ENCODE measurements around the gene SP2. TPM values are rescaled to one million over a fixed set of nuclear protein-coding genes. Genes with fewer than 3 reads are reported as not detected.

The SP2 gene
- total and polyA plus RNA-seq, 2 of the 13 experiments (the other 11 are each of a cell fraction or from before 2014, with no cell fraction given), result 1.4 to 4.8 TPM

GRCh38 chr17:47970725-47971499, 74.9 kb downstream of the SP2 start, which contains the start of gene CDK5RAP3 (continued):
- peak; percentile 74 for TF ChIP-seq CREM (IDR thresholded peaks at IDR 0.05)
- TF ChIP-seq CREM (CRISPR knock-in tag; IDR thresholded peaks at IDR 0.05), result no peak
- TF ChIP-seq ZBTB20 (CRISPR knock-in tag; IDR thresholded peaks at IDR 0.05; ENCODE audit: borderline replicate concordance, low read depth), result peak; percentile 93
- TF ChIP-seq ZSCAN31 (CRISPR knock-in tag; IDR thresholded peaks at IDR 0.05; ENCODE audit: low read depth), result peak; percentile 98
- TF ChIP-seq ZBTB7A (CRISPR knock-in tag; IDR thresholded peaks at IDR 0.05), result peak; percentile 98
- TF ChIP-seq ELF1 (CRISPR knock-in tag; IDR thresholded peaks at IDR 0.05), result peak; percentile 97
- peak; percentile 94; the same call in 1 of the 2 replicates for TF ChIP-seq ZIK1 (CRISPR knock-in tag; IDR thresholded peaks at IDR 0.05; ENCODE audit: borderline replicate concordance, low read depth)
- TF ChIP-seq NFIB (CRISPR knock-in tag; IDR thresholded peaks at IDR 0.05; ENCODE audit: borderline replicate concordance), result no peak; the same call in 1 of the 2 replicates
- TF ChIP-seq ZNF674 (CRISPR knock-in tag; IDR thresholded peaks at IDR 0.05; ENCODE audit: low read depth), result peak; percentile 95; the same call in 1 of the 2 replicates
- peak; percentile 77 for TF ChIP-seq HNRNPLL (IDR thresholded peaks at IDR 0.05; ENCODE audit: low read depth, low read length, poor library complexity, severe bottlenecking)
- TF ChIP-seq ZNF776 (CRISPR knock-in tag; IDR thresholded peaks at IDR 0.05), result peak; percentile 91
- TF ChIP-seq NR3C1 (CRISPR knock-in tag; IDR thresholded peaks at IDR 0.05), result no peak
- no peak; the same call in 1 of the 2 replicates for TF ChIP-seq HHEX (CRISPR knock-in tag; IDR thresholded peaks at IDR 0.05)
- TF ChIP-seq GLI4 (CRISPR knock-in tag; IDR thresholded peaks at IDR 0.05; ENCODE audit: borderline replicate concordance), result peak; percentile 98
- TF ChIP-seq ZNF484 (CRISPR knock-in tag; IDR thresholded peaks at IDR 0.05; ENCODE audit: borderline replicate concordance, low read depth), result 0 out of 2 replicates have a peak, but pooled peaks have one; percentile 57
- TF ChIP-seq ATF2 (CRISPR knock-in tag; IDR thresholded peaks at IDR 0.05), result peak; percentile 69
- TF ChIP-seq NONO (IDR thresholded peaks at IDR 0.05), result no peak
- TF ChIP-seq NONO (CRISPR knock-in tag; conservative IDR thresholded peaks at IDR 0.05), result peak; percentile 95
- TF ChIP-seq ATF1 (CRISPR knock-in tag; IDR thresholded peaks at IDR 0.05), result peak; percentile 82
- peak; percentile 81; the same call in 1 of the 2 replicates for TF ChIP-seq ZBTB1 (CRISPR knock-in tag; IDR thresholded peaks at IDR 0.05; ENCODE audit: borderline replicate concordance)
- 0 out of 2 replicates have a peak, but pooled peaks have one; percentile 65 for TF ChIP-seq ZNF550 (CRISPR knock-in tag; IDR thresholded peaks at IDR 0.05; ENCODE audit: borderline replicate concordance)
- no peak for TF ChIP-seq MAF1 (CRISPR knock-in tag; IDR thresholded peaks at IDR 0.05; ENCODE audit: borderline replicate concordance)
- TF ChIP-seq ERF (CRISPR knock-in tag; IDR thresholded peaks at IDR 0.05), result peak; percentile 87
- peak; percentile 92 for TF ChIP-seq GABPB1 (CRISPR knock-in tag; IDR thresholded peaks at IDR 0.05)
- no peak for TF ChIP-seq IRF1 (CRISPR knock-in tag; IDR thresholded peaks at IDR 0.05; ENCODE audit: low read depth)
- peak; percentile 91; the same call in 1 of the 2 replicates for TF ChIP-seq ZNF766 (CRISPR knock-in tag; IDR thresholded peaks at IDR 0.05; ENCODE audit: borderline replicate concordance)
- no peak for TF ChIP-seq HMGA1 (CRISPR knock-in tag; conservative IDR thresholded peaks at IDR 0.05)
- TF ChIP-seq ZNF747 (CRISPR knock-in tag; IDR thresholded peaks at IDR 0.05; ENCODE audit: borderline replicate concordance), result peak; percentile 96
- TF ChIP-seq KDM3A (CRISPR knock-in tag; IDR thresholded peaks at IDR 0.05; ENCODE audit: low read depth), result peak; percentile 97
- peak; percentile 70 for TF ChIP-seq ELF3 (CRISPR knock-in tag; IDR thresholded peaks at IDR 0.05)

Data from HepG2 (cell line).